ENCODE results near the gene CASP5.
"Not testable (repeated sequence)": the region's sequence is repeated elsewhere in the genome, so short reads cannot be mapped to it uniquely, and the experiment has no call there.

Gene CASP5

DNA sequence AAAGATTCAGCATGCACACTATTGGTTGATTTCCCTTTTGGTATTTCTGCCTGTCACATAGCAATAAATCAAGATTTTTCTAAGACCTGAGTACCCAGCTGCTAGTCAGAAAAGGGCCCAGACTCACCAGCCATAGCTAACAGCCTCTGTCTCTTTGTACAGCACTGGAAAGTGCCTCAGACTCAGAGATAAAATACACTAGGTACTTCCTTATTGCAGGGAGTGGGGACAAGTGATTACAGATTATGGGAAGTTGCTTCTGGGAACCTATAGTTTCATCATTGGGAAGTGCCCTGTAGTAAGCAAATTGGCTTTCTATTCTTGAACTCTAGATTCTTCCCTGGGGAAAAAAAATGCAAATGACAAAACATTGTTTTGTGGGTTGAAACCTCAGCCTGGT, at the start of gene CASP5:
Gene CASP5 (minus strand): TSS at position 166 of the 400 bp plus-strand sequence. CDS start 32 bp downstream, at position 134.
- DNase-seq, result no peak

DNA sequence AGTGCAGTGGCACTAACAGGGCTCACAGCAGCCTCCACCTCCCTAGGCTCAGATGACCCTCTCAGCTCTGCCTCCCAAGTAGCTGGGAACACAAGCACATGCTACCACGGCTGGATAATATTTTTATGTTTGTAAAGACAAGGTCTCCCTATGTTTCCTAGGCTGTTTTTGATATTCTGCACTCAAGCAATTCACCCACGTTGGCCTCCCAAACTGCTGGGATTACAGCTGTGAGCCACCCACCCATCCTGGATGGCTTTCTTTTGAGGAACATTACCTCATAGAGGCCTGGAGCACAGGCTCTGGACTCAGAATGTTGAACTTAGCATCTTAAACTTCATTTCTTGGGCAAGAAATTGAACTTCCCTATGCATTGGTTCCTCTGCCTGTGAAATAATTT, 49.1 kb upstream of the CASP5 start:
- DNase-seq, result not testable (repeated sequence)

DNA sequence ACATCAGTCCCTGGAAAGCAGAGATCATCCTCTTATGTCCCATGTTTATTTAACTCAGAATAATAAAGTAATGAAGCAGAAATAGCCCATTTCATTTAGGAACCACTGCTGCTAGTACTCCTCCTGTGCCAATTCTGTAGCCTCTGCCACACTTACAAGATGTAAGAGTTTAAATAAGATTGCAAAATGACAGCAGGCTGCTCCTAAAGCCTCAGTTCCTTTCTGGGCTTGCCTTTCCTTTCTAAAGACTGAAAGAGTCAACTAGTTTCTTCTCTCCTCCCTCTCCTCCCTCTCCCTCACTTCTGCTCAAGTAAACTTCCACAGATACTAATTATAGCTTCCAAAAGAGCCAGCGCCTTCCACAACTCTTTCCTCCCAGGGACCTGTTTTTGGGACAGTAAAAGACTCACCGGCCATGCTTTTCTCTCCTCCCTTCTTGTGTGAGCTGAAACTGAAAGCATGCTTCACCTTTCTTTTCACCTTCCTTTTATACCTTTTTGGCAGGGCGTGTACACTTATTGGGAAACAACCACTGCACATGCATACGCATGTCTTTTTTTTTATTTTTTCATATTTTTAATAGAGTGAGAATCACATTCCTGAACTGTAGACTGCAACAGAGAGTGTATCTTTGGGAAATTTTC, 48.2 kb upstream of the CASP5 start:
- no peak for DNase-seq

DNA sequence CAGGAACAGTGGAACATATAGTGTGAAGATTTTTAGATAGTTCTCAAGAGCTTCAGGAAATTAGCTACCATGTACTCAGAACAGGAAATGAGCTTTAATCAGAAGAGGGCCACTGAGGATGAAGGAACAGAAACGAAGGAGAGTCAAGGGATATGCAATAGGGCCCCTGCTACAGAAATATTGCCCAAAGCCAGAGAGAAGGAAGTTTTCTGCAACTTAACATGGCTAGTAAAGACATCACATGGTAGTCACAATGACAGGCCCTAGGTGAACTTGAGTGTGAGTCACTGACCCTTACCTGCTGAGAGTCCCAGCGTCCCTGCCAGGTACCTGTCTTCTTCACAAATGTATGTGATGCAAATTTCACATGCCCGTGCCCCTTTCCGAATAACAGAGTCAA, 47.3 kb upstream of the CASP5 start:
- DNase-seq, result no peak

DNA sequence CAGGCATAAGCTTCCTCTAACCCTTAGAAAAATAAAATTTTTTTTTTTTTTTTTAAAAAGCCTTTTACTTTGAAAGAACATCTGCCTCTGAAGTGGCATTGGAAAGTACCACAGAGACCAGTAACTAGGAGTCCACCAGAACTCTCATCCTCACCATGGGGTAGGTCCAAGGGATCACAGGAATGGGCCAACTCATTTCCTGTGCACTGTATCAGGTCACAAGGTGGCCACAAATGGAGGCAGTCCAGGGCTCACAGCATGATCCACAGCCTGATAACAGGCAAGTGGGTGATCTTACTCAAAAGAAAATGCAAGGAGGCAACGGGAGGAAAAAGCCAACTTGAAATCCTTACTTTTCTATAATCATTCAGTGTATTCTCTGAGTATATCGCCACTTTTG, 46.8 kb upstream of the CASP5 start:
- DNase-seq, result not testable (repeated sequence)

DNA sequence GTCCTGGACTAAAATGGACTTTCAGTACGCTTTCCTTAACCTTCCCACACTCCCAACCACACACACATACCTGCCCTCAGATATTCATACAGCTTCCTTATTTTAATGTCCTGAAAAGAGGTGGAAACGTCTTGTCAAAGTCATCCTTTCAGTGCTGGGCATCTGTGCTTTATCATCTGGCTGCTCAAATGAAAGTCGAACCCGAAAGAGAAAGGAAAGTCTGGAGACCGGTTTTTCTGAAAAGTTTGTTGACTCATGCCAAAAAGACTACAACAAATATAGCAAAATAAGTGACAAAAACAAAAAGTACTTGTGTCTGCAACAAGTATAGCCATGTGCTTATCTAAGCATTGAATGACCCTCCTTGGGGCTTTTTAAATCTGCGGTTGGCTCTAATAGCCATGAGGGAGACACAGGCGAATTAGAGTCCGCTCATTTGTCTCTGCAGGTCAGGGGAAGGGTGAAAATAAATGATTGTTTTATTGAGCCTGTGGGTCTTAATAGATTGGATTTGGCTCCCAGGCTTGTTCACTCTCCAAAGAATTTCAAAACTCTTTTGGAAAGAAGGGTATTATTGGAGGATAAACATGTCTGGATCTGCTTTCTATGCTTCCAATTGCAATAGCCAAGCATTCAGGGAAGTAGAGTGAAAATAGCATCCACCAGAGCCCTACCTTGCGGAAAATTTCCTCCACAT, 40.4 kb upstream of the CASP5 start:
- not testable (repeated sequence) for DNase-seq

DNA sequence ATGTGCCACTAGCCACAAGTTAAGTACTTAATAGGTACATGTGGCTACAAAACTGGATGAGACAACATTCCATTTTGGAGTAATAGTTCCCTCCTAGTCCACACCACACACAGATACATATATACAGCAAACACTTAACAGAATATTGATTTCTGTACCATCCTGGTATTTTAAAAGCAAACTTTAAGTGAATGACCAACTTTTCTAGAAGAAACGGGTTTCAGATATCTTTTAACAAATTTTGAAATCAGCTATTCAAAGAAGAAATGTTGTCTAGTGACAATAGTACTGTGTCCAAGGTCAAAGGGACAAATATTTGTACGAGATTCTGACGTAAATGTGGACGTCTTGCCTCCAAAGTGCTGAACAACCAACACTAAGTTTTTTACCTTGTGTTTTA, 34.5 kb upstream of the CASP5 start:
- no peak for DNase-seq

DNA sequence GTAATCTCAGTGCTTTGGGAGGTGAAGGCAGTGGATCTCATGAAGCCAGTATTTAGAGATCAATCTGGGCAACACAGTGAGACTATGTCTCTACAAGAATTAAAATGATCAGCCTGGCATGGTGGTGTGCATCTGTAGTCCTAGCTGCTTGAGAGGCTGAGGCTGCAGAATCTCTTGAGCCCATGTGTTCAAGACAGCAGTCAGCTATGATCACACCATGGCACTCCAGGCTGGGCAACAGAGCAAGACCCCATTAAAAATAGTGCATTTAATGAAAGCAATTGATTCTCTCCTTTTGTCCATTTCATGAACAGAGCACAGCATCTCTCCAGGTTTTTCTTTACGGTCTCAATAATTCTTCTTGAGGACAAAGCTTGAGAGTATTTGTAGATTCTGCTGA, 33.5 kb upstream of the CASP5 start:
- no peak for DNase-seq

DNA sequence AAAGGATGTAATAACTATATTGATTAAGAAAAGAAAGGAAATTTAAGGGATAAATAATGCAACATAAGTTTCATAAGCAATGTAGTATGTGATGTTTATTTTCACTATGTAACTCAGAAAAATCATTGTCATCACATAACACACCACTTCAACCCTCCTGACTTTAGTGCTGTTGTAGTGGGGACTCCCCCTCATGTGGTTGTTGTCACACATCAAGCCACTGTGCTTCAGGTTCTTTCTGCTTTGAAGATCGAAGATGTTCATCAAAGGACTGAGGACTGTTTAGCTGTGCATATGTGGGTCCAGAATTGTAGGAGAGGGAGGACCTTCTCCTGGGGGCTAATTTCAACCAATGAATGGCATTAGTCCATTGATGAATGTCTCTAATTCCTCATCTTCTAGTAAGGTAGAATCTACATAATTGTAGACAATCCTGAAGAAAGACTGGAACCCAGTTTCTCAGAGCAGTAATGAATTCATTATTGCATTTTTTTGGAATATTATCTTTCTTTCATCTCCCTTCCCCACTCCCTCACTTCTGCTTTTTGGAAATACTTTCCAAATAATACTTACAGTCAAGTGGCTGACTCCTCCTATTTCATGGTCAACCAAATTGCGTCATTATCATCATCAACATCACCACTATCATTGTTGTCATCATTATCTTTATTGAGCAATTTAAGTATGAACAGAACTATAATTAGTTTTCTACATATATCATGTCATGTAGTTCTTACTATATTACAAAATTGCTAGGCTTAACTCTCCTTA, 31.9 kb upstream of the CASP5 start:
- no peak for DNase-seq

DNA sequence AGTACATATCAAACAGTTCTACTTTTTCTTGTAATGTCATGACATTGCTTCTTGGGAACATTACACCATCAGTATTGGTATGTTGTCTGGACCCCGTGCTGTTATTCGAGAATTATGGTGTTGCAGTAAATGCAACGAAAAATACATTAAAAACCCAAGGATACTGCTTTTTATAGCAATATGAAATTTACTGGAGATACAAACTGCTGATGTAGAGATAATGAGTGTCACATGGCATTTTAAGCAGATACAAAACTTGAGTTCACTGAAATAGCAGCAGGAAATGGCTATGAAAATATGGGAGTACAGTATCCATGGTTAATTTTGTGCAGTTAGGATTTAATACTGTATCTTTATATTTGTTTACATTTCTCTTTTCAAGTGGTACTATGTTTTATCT, 29.5 kb upstream of the CASP5 start:
- DNase-seq, result no peak

DNA sequence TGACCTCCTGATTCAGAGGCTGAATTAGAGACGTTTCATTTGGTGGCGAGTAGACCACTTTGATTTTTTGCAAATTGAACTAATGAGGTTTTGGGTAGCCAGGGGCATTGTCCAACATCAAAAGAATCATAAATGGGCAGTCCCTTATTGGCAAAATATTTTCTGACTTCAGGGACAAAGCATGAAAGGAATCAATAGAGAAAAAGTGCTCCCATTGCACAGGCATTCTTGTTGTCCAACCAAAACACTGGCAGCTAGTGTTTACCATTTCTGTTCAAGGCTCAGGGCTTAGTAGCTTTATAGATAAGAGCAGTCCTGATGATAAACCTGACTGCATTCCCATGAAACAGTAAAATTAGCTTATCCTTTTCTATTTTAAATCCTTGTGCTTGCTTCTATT, 28.6 kb upstream of the CASP5 start:
- no peak for DNase-seq

DNA sequence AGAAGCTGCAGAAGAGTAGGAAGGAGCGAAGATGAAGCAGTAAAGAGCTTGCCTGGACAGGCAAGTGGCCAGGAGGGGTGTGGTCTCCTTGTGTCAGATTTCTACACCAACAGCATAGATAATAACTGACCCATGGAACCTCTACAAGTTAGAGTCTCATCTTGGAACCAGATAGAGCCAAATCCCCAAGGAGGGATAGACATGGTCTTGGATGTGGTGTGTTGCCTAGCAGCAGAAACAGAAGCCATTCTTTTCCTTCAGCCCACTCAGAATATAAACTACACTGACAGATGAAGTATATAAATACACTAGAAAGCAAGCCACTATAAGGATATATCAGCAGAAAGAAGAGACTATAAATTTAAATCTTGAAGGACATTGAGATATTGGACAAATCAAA, 26.5 kb upstream of the CASP5 start:
- no peak for DNase-seq

DNA sequence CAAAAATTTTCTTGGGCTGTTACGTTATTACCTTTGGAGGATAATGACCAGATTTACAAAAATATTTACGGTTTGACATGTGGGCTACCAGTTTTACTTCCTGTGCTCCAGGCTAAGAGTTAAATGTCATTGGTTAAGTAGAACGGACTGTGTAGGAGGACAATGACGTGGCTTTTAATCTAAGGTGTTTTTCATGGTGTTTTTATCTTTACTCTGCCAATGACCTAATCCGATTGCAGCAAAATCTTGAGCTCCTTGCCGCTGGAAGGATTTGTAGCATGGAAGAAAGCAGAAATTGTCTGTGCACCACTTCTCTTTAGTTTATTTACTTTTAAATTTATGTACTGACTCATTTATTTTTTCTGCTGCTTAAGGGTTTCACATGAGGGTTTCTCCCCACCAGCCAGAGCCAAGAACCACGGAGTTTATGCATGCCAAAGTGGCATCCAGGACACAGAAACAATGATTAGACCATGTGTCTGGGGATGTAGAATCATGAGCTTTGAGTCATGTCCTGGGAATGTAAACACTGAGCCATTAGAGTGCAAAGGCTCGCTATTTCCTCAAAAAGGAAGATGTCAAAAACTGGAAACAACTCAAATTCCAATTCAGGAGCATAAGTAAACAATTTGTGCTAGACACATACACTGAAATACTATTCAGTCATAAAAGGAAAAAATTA, 24.1 kb upstream of the CASP5 start:
- DNase-seq, result no peak

DNA sequence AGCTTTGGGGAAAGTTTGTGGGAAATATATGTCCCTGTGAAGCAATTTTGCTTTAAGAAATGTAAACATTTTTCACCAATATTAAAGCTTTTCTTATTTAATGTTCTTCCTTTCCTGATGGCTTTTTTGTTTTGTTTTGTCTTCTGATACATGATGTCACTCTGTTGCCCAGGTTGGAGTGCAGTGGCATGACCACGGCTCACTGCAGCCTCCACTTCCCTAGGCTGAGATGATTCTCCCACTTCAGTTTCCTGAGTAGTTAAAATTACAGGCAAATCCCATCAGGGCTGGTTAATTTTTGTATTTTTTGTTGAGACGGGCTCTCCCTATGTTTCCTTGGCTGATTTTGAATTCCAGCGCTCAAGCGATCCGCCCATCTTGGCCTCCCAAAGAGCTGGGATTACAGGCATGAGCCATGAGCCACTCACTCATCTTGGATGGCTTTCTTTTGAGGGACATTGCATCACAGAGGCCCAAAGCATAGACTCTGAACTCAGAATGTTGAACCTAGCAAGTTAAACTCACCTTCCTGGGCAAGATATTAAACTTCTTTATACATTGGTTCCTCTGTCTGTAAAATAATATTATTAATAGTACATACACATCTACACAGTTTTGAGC, 22.8 kb upstream of the CASP5 start:
- no peak for DNase-seq

DNA sequence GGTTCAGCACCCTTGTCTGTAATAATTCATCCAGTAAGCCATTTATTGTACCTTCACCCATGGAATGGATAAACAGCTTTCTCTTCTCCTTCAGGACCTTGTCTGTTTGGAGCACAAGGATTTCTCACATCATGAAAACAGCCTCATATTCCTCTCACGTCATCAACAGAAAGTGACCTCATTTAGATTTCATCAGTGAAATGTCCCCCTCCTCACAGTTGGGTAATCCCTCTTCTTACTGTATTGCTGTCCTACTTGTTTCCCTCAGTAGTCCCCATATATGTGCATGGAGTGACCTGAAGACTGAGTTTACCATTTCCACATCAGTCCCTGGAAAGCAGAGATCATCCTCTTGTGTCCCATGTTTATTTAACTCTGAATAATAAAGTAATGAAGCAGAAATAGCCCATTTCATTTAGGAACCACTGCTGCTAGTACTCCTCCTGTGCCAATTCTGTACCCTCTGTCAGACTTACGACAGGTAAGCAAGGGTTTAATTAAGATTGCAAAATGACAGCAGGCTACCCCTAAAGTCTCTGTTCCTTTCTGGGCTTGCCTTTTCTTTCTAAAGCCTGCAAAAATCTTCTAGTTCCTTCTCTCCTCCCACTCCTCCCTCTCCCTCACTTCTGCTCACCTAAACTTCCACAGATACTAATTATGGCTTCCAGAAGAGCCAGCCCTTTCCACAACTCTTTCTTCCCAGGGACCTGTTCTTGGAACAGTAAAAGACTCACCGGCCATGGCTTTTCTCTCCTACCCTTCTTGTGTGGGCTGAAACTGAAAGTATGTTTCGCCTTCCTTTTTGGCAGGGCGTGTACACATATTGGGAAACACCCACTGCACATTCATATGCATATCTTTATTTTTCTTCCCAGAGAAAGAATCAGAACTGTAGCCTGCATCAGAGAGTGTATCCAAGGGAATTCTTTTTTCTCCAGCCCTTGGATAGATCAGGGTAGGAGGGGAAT, 21.9 kb upstream of the CASP5 start, which contains the start of gene CARD16:
Gene CARD16 (minus strand): TSS at position 779 of the 968 bp plus-strand sequence. CDS start 38 bp downstream, at position 741.
- DNase-seq, result peak; percentile 36

DNA sequence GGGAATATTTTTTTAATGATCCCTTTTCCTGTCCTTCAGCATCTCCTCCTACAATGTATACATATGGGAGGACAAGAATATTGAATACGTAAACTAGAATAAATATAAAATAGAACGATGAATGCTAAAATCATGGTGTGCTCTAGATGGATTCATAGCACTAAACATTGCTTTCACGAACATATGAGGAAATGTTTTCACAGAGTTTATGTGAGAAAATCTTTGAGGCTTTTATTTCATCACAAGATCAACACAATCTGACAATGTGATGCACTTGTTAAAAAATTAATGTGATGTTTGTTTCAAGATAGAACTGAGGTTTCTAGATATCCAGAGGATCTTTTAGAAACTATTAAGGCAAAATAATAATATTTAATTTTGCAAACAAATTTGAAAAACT, 19.2 kb upstream of the CASP5 start:
- no peak for DNase-seq

DNA sequence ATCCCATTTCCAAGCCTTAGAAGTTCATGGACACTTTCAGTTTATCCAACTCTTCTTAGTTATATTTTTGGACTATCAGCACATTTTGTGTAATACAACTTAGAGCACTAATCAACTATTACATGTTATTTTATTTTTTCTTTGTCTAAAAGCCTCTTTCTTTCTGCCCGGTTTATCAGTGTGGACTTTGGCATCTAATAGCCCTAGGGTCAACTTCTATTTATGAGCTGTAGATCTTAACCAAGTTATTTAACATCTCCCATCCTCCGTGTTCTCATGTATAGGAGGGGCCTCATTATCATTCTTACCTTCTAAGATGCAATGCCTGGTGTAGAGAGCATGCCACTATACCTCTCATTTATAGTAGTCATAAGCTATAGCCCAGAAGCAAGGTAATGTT, 17.7 kb upstream of the CASP5 start:
- no peak for DNase-seq

DNA sequence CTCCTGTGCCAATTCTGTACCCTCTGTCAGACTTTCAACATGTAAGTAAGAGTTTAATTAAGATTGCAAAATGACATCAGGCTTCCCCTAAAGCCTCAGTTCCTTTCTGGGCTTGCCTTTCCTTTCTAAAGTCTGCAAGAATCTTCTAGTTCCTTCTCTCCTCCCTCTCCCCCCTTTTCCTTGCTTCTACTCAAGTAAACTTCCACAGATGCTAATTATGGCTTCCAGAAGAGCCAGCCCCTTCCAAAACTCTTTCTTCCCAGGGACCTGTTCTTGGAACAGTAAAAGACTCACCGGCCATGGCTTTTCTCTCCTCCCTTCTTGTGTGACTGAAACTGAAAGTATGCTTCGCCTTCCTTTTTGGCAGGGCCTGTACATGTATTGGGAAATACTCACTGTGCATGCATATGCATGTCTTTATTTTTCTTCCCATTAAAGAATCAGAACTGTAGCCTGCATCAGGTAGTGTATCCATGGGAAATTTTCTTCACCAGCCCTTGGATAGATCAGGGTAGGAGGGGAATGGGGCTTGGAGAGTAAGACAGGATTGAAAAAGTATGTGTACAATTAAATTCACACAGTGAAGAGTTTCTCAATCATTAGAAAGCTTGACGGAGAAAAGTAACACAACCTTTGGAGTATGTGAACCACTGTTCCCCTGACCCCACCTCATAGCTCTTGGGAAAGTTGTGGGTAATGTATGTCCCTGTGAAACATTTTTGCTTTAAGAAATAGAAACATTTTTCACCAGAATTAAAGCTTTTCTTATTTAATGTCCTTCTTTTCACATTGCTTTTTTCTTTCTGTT, 12.0 kb upstream of the CASP5 start, which contains the start of gene CASP1:
Gene CASP1 (minus strand): TSS at position 332 of the 808 bp plus-strand sequence. CDS start 31 bp downstream, at position 301.
- peak; percentile 16 for DNase-seq

DNA sequence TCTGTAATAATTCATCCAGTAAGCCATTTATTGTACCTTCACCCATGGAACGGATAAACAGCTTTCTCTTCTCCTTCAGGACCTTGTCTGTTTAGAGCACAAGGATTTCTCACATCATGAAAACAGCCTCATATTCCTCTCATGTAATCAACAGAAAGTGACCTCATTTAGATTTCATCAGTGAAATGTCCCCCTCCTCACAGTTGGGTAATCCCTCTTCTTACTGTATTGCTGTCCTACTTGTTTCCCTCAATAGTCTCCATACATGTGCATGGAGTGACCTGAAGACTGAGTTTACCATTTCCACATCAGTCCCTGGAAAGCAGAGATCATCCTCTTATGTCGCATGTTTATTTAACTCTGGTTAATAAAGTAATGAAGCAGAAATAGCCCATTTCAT, 11.4 kb upstream of the CASP5 start:
- not testable (repeated sequence) for DNase-seq

DNA sequence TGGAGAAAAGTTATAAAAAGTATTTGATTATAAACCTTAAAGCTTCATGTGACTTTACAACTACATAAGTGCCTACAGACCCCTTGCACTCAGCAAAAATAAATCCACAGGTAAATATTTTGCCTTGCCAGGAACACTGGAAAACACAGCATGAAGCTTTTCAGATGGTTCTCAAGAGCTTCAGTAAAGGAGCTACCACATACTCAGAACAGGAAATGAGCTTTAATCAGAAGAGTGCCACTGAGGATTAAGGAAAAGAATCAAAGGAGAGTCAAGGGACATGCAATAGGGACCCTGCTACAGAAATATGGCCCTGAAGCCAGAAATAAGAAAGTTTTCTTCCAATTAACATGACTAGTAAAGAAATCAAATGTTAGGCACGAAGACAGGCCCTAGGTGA, 10.8 kb upstream of the CASP5 start:
- DNase-seq, result no peak

DNA sequence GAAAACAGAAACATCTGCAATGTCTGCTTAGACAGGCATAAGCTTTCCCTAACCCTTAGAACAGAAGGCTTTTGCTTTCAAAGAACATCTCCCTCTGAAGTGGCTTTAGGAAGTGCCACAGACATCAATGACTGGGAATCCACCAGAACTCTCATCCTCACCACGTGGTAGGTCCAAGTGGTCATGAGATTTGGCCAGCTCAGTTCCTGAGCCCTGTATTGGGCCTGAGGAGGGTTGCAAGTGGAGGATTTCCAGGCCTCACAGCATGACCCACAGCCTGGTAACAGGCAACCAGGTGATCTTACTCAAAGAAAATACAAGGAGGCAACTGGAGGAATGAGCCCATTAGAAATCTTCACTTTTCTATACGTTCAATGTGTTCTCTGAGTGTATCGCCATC, 10.4 kb upstream of the CASP5 start:
- DNase-seq, result no peak

Data from activated gamma-delta T cell treated with Interleukin-2 at 50 U/mL for 16 hours (primary cell).